NCI-H526 (cell line): ENCODE measurements around the gene SEMA6C.
"Not testable (repeated sequence)": the region's sequence is repeated elsewhere in the genome, so short reads cannot be mapped to it uniquely, and the experiment has no call there.

Source experiments
- DNase-seq, 2 experiments: peaks; one replicate each; lab custom pipeline; 2025; lab: John Stamatoyannopoulos, UW

Gene SEMA6C

GRCh38 chr1:151128800-151129199 is 17.6 kb downstream of the SEMA6C start:
- no peak for DNase-seq

GRCh38 chr1:151124763-151125403 is 21.5 kb downstream of the SEMA6C start:
- DNase-seq: no peak

- no peak for DNase-seq
These were observed 32.6 kb downstream of the SEMA6C start for GRCh38 chr1:151113877-151114276.

DNA sequence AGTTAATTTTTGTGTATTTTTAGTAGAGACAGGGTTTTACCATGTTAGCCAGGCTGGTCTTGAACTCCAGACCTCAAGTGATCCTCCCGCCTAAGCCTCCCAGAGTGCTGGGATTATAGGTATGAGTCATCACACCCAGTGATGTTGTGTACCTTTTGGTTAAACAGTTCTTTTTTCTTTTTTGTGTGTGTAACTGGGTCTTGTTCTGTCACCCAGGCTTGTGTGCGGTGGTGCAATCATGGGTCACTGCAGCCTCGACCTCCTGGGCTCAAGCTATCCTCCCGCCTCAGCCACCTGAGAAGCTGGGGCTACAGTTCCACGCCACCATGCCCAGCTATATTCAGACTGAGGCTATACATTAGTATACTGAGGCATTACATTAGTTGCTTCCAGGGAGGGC is 38.1 kb downstream of the SEMA6C start:
- DNase-seq: no peak

GRCh38 chr1:151106894-151107293 is 39.5 kb downstream of the SEMA6C start:
- no peak for DNase-seq

GRCh38 chr1:151104630-151105029 is 41.8 kb downstream of the SEMA6C start:
- DNase-seq: no peak

DNA sequence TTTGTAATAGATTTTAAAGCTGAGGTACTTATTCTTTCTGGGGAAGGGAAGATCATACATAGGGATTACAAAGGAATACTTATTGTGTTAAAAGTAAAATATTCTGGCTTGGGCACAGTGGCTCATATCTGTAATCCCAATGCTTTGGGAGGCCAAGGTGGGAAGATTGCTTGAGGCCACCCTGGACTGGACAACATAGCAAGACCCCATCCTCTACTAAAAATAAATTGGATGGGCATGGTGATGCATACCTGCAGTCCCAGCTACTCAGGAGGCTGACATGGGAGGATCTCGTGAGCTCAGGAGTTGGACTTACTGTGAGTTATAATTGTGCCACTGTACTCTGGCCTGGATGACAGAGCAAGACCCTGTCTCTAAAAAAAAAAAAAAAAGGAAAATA is 48.3 kb downstream of the SEMA6C start:
- DNase-seq: no peak

DNA sequence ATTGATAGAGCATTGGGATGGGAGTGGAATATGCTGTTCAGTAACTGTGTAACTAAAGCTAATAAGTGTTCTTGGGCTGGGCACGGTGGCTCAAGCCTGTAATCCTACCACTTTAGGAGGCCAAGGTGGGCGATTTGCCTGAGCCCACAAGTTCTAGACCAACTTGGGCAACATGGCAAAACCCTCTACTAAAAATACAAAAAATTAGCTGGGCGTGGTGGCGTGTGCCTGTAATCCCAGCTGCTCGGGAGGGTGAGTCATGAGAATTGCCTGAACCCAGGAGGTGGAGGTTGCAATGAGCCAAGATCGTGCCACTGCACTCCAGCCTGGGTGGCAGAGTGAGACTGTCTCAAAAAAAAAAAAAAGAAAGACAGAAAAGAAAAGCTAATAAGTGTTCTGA is 49.0 kb downstream of the SEMA6C start:
- DNase-seq: not testable (repeated sequence)

DNA sequence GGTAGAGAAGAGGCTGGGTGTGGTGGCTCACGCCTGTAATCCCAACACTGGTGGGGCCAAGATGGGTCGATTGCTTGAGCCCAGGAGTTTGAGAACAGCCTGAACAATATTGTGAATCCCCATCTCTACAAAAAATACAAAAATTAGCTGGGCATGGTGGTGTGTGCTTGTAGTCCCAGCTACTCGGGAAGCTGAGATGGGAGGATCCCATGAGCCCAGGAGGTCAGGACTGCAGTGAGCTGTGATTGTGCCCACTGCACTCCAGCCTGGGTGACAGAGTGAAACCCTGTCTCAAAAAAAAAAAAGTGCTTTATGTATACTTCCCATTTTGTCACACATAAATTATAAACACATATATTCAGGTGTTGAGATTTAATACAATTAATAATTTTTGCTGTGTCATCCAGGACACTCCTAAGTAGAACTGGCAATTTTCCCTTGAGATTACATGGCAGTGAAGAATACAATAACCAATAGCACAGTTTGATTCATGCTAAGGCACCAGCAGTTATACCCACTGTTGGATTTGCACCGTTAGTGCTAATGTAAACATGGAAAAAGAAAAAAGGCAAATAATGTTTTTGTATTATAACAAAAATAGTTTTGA is 60.4 kb downstream of the SEMA6C start:
- no peak for DNase-seq
